ENCODE measurements around the gene KRTAP5-5. TPM values are rescaled to one million over a fixed set of nuclear protein-coding genes. Genes with fewer than 3 reads are reported as not detected.
A peak's percentile ranks its signal among the peaks of the same experiment; 100 is the strongest.

The KRTAP5-5 gene
- total RNA-seq, 1 experiment from 2014 or later = not detected

- in situ Hi-C loops (cut with HindIII; ENCODE audit: low pct_unique_long_range_greater_than_20kb, low sequenced_read_pairs) = no loop called here
- TF ChIP-seq POLR2AphosphoS5 (IDR thresholded peaks at IDR 0.05; ENCODE audit: low read depth, low read length) (no peak), REST (IDR thresholded peaks at IDR 0.05; ENCODE audit: insufficient read depth in 1 of 2, low read depth in 2 of 2, low read length in 1 of 2) (no peak), TCF7L2 (IDR thresholded peaks at IDR 0.05; ENCODE audit: low read depth, low read length) (no peak), CTCF (IDR thresholded peaks at IDR 0.05) (peak; percentile 99)
- ATAC-seq (peak; percentile 88), DNase-seq (ENCODE audit: low read depth, low spot score) (no peak)
- Histone ChIP-seq H3K4me3 (ENCODE audit: low read depth in 2 of 2, low read length in 2 of 2) (no peak overlapping the region), H3K4me1 (ENCODE audit: control insufficient read depth, insufficient read depth, low read length) (0 out of 2 replicates have a peak, but pooled peaks cover 2% of the 10 kb centered on the region), H3K36me3 (ENCODE audit: control insufficient read depth, insufficient read depth, low read length) (no peaks in the 10 kb centered on the region), H3K27me3 (ENCODE audit: control insufficient read depth, insufficient read depth, low read length) (no peaks in the 10 kb centered on the region), H3K27ac (ENCODE audit: low read length) (no peak overlapping the region), H3K9me3 (ENCODE audit: control insufficient read depth, insufficient read depth, low read depth, low read length) (no peaks in the 10 kb centered on the region)
- no TSS peak for BruUV-seq (replicated peaks)
- intact Hi-C loops (cut with micrococcal nuclease; ENCODE audit: unreplicated experiment) = loop anchor here (5.0 kb wide), 3 partner anchors 39 to 499 kb away; no protein-coding TSS in a partner anchor
- CTCF ChIA-PET = interaction anchor here (0.6 to 2.5 kb wide), 37 partner anchors 12 to 503 kb away, joined by 3 to 79 read pairs (median 4); partner anchors contain the start of genes MRPL23 and SYT8
- POLR2A ChIA-PET = interaction anchor here (0.7 kb wide), 1 partner anchor 1516 kb away, joined by 5 read pairs; no protein-coding TSS in a partner anchor
Measured at GRCh38 chr11:1652771-1653540, 23.4 kb downstream of the KRTAP5-5 start.

- H3K36me3 ChIP-seq (ENCODE audit: control insufficient read depth, insufficient read depth, low read length) = no peaks in the 10 kb centered on the region
- POLR2A ChIA-PET = no interaction called here
- in situ Hi-C loops (cut with HindIII; ENCODE audit: low pct_unique_long_range_greater_than_20kb, low sequenced_read_pairs) (no loop called here), intact Hi-C loops (cut with micrococcal nuclease; ENCODE audit: unreplicated experiment) (loop anchor here (5.0 kb wide), 3 partner anchors 39 to 499 kb away; no protein-coding TSS in a partner anchor)
- ATAC-seq = peak; percentile 36
- no peaks in the 10 kb centered on the region for H3K9me3 ChIP-seq (ENCODE audit: control insufficient read depth, insufficient read depth, low read depth, low read length)
- 0 out of 2 replicates have a peak, but pooled peaks cover 2% of the 10 kb centered on the region for H3K4me1 ChIP-seq (ENCODE audit: control insufficient read depth, insufficient read depth, low read length)
- DNase-seq (ENCODE audit: low read depth, low spot score) = no peak
- no peak for TF ChIP-seq POLR2AphosphoS5 (IDR thresholded peaks at IDR 0.05; ENCODE audit: low read depth, low read length)
- TF ChIP-seq REST (IDR thresholded peaks at IDR 0.05; ENCODE audit: insufficient read depth in 1 of 2, low read depth in 2 of 2, low read length in 1 of 2) = no peak
- TF ChIP-seq SIN3A (IDR thresholded peaks at IDR 0.05; ENCODE audit: borderline replicate concordance, insufficient read depth, low read depth, low read length) = no peak
- no peak for TF ChIP-seq CTCF (IDR thresholded peaks at IDR 0.05)
- TF ChIP-seq TCF7L2 (IDR thresholded peaks at IDR 0.05; ENCODE audit: low read depth, low read length) = no peak
- H3K4me3 ChIP-seq (ENCODE audit: low read depth in 2 of 2, low read length in 2 of 2) = no peak overlapping the region
- BruUV-seq (replicated peaks) = no TSS peak
- no peaks in the 10 kb centered on the region for H3K27me3 ChIP-seq (ENCODE audit: control insufficient read depth, insufficient read depth, low read length)
- H3K27ac ChIP-seq (ENCODE audit: low read length) = no peak overlapping the region
- CTCF ChIA-PET = interaction anchor here (0.6 to 2.5 kb wide), 16 partner anchors 13 to 503 kb away, joined by 3 to 79 read pairs (median 8); partner anchors contain the start of gene SYT8
Measured at GRCh38 chr11:1653541-1654387, 24.2 kb downstream of the KRTAP5-5 start.

All from Panc1 (cell line).